Measurements from ENCODE around the gene CTIF.

Gene CTIF

DNA sequence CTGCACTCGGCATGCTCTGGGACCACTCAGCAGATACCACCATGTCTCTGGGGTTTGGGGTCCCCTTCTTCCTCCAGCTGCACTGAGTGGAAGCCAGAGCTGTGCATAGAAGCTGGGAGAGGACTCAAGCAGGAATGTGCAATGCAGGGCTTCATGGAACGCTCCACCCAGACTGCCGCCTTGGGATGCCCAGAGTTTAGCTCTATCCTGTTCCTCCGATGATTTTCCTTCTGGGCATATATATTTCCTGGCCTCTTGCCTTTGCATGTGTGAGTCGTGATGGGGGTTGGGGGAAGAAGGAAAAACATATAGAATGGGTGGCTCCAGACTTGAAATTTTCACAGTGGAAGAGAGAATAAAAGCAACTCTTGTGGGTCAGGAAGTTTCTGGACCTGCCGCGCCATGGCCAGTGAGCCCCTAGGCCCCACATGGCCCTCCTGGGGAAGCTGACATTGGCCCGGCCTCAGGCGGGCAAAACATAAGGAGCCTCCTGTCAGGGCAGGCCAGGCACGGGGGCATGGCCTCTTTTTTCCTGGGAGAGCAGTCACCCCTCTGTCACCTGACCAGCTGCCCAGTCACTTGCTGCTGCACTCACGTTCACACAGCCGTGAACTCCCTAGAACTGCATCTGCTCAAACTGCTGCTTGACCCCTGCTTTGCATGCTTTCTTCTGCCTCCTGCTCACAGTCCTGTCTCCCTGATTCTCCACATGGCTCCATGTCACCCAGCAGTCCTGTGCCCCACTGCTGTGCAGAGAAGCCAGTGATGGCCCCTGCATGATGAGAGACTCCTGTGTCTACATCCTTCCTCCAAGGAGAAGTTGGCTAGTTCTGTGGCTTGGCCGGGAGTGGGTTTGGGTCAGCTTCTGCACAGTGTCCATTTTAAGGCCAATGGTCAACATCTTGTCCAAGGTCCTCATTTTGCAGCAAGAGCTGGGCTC is 197.8 kb downstream of the CTIF start:
- DNase-seq = no peak

DNA sequence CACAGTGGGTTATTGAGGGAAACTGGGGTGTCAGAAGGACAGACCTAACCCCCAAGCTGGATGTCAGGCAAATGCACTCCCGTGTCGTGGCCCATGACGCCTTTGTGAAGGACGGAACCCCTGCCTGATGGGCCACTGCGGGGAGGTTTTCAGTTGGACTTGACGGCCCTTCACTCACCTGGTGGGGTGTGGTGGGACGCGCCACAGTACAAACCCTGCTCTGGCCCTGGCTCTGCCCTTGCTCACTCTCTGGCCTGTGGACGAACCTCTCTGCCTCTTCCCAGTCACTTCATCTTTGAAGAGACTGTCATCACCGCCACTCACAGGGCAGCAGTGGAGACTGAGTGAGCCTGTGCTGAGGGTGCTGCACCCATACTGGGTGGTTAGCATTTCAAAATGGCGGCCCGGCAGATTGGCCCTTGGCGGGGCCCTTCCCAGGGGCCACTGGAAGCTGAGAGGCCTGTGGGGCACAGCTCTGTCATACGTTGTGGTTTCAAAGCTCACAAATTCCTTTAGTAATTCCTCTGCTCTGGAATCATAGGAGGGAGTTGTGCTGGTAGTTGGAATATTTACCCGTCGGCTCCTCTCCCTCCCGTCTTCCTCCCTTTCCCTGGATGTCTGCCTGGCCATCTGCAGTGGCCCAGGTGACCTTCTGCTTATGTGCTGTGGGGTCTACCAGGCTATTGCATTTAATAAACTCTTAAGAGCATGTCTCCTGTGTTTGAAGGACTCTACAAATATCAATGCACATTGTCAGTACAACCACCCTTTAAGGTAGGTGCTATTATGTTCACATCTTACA is 200.6 kb downstream of the CTIF start:
- DNase-seq = no peak

GRCh38 chr18:48740068-48740440 is 201.2 kb downstream of the CTIF start:
- DNase-seq = no peak

GRCh38 chr18:48740851-48741485 is 202.1 kb downstream of the CTIF start:
- DNase-seq = no peak

- DNase-seq = no peak
These were observed 203.0 kb downstream of the CTIF start for GRCh38 chr18:48741866-48742265.

DNA sequence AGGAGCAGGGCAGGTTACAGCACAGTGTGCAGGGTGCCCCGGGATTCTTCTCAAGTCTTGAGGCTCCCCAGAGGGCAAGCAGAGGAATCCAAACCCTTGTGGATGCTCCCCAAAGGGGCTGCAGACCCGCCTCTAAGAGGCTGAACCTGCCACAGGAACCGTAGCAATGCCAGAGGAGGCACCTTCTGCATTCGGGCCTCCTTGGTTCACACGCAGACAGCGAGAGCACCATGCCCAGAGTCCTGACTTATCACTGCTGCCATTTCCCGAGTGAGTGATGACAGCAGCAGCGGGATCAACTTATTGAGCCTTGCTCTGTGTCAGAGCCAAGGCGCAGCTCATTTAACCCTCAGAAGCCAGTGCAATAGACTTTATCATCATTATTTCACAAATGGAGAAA is 203.5 kb downstream of the CTIF start:
- DNase-seq = no peak

GRCh38 chr18:48742706-48743475 is 204.1 kb downstream of the CTIF start:
- DNase-seq = no peak

- DNase-seq = no peak
These were observed 205.1 kb downstream of the CTIF start for GRCh38 chr18:48743886-48744285.

GRCh38 chr18:48745293-48745692 is 206.5 kb downstream of the CTIF start:
- DNase-seq = no peak

DNA sequence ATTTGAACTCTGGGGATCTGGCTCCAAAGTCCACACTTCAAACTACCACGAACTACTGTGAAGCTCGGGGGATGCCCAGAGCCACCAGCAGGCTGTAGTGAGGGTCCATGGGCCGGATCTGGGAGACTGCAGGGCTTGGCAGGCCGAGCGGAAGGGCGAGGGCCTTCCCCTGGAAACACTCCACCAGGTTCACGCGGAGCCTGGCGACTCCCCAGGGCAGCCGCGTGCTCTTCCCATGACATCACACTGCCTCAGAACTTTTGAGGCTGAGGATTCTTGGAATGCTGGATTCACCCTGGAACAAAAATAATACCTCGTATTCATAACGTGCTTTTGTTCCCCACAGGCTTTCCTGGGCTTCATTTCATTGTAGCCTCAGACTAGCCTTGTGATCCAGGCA is 210.9 kb downstream of the CTIF start:
- DNase-seq = no peak

GRCh38 chr18:48750485-48751175 is 211.8 kb downstream of the CTIF start:
- DNase-seq = no peak

DNA sequence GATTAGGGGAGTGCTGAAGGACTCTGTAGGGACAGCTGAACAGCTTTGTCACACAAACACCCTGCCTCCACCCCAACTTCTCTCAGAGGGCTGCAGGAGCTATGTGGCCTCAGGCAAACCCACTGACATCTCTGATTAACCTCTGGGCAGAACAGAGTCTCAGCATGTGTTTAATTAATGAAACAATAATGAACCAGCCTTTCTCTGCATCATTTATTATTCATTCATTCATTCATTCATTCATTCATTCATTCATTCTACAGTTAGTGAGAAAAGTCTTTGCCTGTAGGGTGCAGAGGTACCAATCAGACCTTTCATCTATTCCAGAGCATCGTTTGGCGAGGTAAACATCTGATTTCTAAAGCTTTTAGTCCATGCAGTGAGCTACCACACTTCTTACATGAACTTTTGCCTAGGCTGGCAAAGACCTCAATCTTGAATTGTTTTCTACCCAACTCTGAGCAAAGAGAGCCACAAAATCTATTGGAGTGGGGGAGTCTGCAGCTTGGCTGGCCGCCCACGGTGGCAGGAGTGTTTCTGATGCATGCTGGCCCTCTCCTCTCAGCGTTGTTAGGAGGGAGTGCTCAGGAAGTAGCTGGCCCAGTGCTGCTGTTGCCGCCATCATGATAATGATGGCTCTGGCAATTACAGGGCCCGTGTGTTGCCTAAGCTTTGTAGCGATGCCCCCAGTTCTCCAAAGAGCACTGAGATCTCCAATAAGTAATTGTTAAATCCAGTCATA is 213.1 kb downstream of the CTIF start:
- DNase-seq = no peak

GRCh38 chr18:48752478-48752877 is 213.6 kb downstream of the CTIF start:
- no peak for DNase-seq

DNA sequence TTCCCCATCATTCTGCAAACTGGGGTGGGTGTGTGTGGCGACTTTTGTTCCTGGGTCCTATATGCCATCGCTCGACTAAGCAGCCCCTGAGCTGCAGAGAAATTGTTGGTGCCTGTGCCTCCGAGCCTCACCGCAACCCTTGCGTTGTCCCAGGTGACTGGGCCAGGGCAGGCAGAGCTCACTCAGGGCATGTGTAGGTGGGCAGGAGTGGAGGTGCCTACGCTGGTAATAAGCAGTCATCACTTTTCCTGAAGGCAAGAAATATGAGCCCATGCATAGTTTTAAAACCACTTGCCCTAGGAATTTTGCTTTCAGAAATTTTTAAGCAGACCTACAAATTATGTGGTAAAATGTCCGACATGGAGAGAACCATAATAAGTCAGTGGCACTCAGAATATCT is 214.1 kb downstream of the CTIF start:
- DNase-seq = no peak

- no peak for DNase-seq
These were observed 214.9 kb downstream of the CTIF start for GRCh38 chr18:48753691-48754090.

- no peak for DNase-seq
These were observed 215.7 kb downstream of the CTIF start for GRCh38 chr18:48754559-48754958.

DNA sequence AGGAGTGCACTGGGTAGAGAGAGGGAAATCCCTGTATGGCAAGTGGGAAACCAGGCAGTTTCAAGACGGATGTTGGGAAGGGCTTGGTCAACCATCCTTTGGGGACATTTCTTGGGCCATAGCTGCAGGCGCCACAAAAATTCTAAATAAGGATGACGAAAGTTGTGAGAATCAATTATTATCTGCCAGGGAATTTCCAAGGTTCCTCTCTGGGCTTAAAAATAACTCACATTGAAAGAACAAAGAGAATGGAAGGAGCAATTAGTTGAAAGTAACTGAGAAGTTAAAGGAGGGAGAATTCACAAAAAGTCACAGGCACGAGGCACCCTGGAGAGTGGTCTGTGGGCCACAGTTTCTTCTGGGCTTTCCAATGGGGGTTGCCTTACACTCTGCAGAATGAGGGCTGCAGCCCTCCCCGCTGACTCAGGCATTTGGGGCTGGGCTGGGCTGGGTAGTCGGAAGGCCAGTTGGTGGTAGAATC is 216.2 kb downstream of the CTIF start:
- DNase-seq = no peak

GRCh38 chr18:48756511-48757226 is 217.8 kb downstream of the CTIF start:
- DNase-seq = no peak

GRCh38 chr18:48757367-48757766 is 218.5 kb downstream of the CTIF start:
- no peak for DNase-seq

DNA sequence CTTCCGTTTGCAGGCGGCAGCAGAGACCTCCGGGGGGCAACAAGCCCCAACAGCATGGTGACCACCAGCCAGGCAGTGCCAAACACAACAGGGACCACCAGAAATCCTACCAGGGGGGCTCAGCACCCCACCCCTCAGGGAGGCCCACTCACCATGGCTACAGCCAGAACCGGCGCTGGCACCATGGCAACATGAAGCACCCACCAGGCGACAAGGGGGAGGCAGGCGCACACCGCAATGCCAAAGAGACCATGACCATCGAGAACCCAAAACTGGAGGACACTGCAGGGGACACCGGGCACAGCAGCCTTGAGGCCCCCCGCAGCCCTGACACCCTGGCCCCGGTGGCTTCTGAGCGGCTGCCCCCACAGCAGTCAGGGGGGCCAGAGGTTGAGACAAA is 219.1 kb downstream of the CTIF start:
- no peak for DNase-seq

GRCh38 chr18:48761582-48761981 is 222.8 kb downstream of the CTIF start:
- no peak for DNase-seq
